Adrenal gland (tissue), 12 donors: ENCODE data around the gene PCBD2. TPM values are rescaled to one million over a fixed set of nuclear protein-coding genes. Genes with fewer than 3 reads are reported as not detected.

Source experiments
- DNase-seq, 7 donors: peaks; one replicate each; pipeline ENCODE4 v3.0.0-alpha.2; 2019 to 2020
- H3K27ac ChIP-seq, 5 donors: fragments of 200-600 bp; sonication (generic) in 4 of 5; 1 replicate in 3 of 5; 2 replicates in 2 of 5; pipeline versions ENCODE4 v1.5.1 to v1.8.0; 2016 to 2020; ENCODE audit warnings: mild to moderate bottlenecking in 1 of 5
- H3K27me3 ChIP-seq: fragments of 200-600 bp; 2 replicates; pipeline ENCODE4 v1.8.0; 2021
- H3K36me3 ChIP-seq, 2 donors: fragments of 200-600 bp; replicated peaks in 1 of 2; 1 replicate in 1 of 2; 2 replicates in 1 of 2; pipeline versions ENCODE4 v1.5.1 to v1.8.0; 2018 to 2022
- H3K4me1 ChIP-seq, 2 donors: fragments of 200-600 bp; replicated peaks in 1 of 2; 1 replicate in 1 of 2; 2 replicates in 1 of 2; pipeline versions ENCODE4 v1.5.1 to v1.8.0; 2018 to 2021
- H3K4me3 ChIP-seq, 4 donors: fragments of 200-600 bp; sonication (generic) in 3 of 4; one replicate each; pipeline ENCODE4 v1.5.1; 2016 to 2018
- H3K9me3 ChIP-seq, 3 donors: fragments of 200-600 bp; sonication (generic) in 1 of 3; replicated peaks in 1 of 3; 1 replicate in 2 of 3; 2 replicates in 1 of 3; pipeline versions ENCODE4 v1.5.1 to v1.8.0; 2016 to 2021
- POLR2A ChIP-seq, 2 donors: fragments of 450-650 bp; IDR thresholded peaks; one replicate each; pipeline ENCODE4 v1.6.1; 2017; ENCODE audit warnings: antibody characterized with exemption in 2 of 2, mild to moderate bottlenecking in 2 of 2, moderate library complexity in 1 of 2
- WGBS, 4 donors: extraction: QIAGEN DNeasy Blood & Tissue Kit in 2 of 4; methylation state at CpG; one replicate each; pipeline versions ENCODE4 v1.1.5 to v1.1.7; 2013 to 2017; 5-methylcytosine and 5-hydroxymethylcytosine counted together
- intact Hi-C, 2 donors: fragments of 100-400 bp; cut with DNase I; formaldehyde crosslinking; loops; one replicate each; pipeline versions ENCODE4 v1.14.1 to v1.15.0; 2022 to 2023
- polyA plus RNA-seq, 3 donors: library from polyadenylated mRNA; stranded (reverse); fragments of 200-250 nt in 2 of 3; fragments of 350-450 nt in 1 of 3; fragmentation: Illumina TruSeq in 1 of 3; extraction: RNeasy Lipid Tissue Mini Kit (QIAGEN cat#74804) in 1 of 3; gene quantifications; one replicate each; pipeline ENCODE4 v1.2.3, GENCODE V29; 2013 to 2014
- total RNA-seq, 9 donors: library from RNA; depleted of rRNA in 4 of 9; stranded (reverse); fragments of >200 nt in 4 of 9; fragments of 120-200 nt in 1 of 9; fragmentation: NEBNext Ultra II Directional in 1 of 9; extraction: Animal tissue kit (Norgen Biotek cat#: 25700) in 1 of 9; gene quantifications; one replicate each; pipeline versions ENCODE4 v1.1.0 to v1.2.4, GENCODE V29; 2013 to 2023
- TF ChIP-seq, protein P1 (sequence below), 6 experiments: fragments of 450-650 bp in 4 of 6; fragments of 200-600 bp in 2 of 6; sonication (generic) in 1 of 6; IDR thresholded peaks; 1 replicate in 5 of 6; 2 replicates in 1 of 6; pipeline versions ENCODE4 v1.5.1 to v1.8.0; 2016 to 2021; ENCODE audit warnings: antibody characterized with exemption in 6 of 6, mild to moderate bottlenecking in 2 of 6, moderate library complexity in 1 of 6
- donor health status: healthy with polysubstance abuse.
- donor health status: Bipolar disorder and iron deficiency.
- donor health status: DM: yes; HTN: yes; CAD: no.
- donor health status: DM: no; HTN: no; CAD: no.
- donor health status: DM: no; HTN: no; CAD: no.
- donor health status: DM: yes; HTN: yes; CAD: no.

The PCBD2 gene
- total and polyA plus RNA-seq, 12 donors: 3.9 to 19.5 (median 12.7) TPM

DNA sequence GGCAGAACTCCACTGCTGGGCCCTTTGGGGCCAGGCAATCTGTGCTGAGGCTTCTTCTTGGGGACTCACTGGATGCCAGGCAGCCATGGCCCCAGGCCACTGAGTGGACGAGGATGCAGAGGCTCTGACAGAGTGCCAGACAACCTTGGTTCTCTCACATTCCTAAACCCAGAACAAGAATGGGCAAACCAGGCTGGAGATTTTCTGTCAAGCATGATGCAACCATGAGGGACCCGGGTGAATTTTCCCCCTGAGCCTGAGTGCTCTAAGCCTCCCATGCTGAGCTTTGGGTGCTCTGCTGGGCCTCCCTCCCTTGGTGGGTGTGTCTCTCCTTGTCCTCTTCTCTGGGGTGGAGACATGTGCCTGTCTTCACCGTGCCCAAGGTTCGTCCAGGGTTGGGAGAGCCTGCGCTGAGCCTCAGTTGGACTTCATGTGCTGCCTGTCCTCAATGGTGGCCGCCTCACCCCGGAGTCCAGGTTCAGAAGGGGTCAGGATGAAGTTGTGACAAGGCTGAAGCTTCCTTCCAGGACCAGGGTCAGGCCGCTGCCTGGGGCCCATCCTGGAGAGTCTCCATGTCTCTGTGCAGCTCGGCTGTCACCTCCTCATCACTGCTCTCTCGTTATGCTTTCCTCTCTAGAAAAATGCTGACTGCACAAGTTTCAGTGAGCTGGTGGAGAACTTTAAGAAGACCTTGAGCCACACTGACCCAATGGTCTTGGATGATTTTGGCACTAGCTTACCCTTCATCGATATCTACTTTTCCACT is 105.0 kb downstream of the PCBD2 start:
- Histone ChIP-seq H3K9me3 (no peaks in the 10 kb centered on the region), H3K27ac (no peak overlapping the region)
- 91 to 96% (median 93%) methylated on average over 8 to 11 of the region's 11 CpGs for WGBS, 4 donors

DNA sequence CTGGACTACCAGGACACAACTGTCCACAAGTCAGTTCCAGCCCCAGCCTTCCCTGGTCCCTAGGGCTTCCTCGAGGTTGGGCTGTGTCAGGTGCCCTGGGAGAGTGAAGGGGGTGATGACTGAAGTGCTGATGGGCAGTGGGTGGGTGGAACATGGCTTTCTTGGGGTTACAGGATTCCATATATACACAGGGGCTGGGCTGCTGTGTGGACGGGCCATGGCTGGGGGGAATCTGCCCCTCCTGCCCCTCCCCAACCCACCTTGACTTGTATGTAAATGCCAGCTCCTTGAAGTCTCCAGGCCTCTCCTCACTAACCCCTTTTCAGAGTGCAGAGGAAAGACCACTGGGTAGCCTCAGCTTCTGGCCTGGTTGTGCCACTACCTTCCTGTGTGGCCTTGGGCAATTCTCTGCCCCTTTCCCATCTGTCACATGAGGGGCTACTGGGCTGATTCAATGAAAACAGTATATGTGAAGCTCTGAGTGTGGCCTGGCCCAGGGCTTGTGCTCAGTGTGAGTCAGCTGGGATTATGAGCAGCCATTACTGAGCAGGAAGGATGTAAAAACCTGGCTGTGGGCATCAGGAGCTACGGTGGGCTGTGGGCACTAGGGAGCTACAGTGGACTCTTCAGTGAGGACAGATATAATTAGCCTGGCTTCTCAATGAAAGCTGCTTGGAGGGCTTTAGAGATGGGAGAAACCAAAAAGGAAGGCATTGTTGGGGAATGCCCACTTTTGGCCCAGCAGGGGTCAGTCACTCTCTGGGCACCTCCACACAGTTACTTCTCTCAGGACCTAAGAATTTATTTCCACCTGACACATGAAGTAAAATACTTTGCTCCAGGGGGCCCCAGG is 105.8 kb downstream of the PCBD2 start:
- no peaks in the 10 kb centered on the region for H3K36me3 ChIP-seq
- no peak for TF ChIP-seq POLR2A (IDR thresholded peaks at IDR 0.05)
- TF ChIP-seq, protein P1, sequence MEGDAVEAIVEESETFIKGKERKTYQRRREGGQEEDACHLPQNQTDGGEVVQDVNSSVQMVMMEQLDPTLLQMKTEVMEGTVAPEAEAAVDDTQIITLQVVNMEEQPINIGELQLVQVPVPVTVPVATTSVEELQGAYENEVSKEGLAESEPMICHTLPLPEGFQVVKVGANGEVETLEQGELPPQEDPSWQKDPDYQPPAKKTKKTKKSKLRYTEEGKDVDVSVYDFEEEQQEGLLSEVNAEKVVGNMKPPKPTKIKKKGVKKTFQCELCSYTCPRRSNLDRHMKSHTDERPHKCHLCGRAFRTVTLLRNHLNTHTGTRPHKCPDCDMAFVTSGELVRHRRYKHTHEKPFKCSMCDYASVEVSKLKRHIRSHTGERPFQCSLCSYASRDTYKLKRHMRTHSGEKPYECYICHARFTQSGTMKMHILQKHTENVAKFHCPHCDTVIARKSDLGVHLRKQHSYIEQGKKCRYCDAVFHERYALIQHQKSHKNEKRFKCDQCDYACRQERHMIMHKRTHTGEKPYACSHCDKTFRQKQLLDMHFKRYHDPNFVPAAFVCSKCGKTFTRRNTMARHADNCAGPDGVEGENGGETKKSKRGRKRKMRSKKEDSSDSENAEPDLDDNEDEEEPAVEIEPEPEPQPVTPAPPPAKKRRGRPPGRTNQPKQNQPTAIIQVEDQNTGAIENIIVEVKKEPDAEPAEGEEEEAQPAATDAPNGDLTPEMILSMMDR (IDR thresholded peaks at IDR 0.05): no peak
- intact Hi-C loops: no loop called here
- H3K4me1 ChIP-seq: no peaks in the 10 kb centered on the region
- no peak overlapping the region for H3K27ac ChIP-seq
- no peak overlapping the region for H3K4me3 ChIP-seq
- no peak for DNase-seq
- no peaks in the 10 kb centered on the region for H3K9me3 ChIP-seq
- 87 to 100% (median 93%) methylated on average over 3 of the region's 3 CpGs for WGBS, 4 donors
- H3K27me3 ChIP-seq: no peaks in the 10 kb centered on the region

More for the DNA sequence above, 105.0 kb downstream of the PCBD2 start:
- TF ChIP-seq, protein P1 (IDR thresholded peaks at IDR 0.05): no peak
- TF ChIP-seq POLR2A (IDR thresholded peaks at IDR 0.05): no peak
- DNase-seq: no peak
- intact Hi-C loops: no loop called here
- no peaks in the 10 kb centered on the region for H3K36me3 ChIP-seq
- H3K4me3 ChIP-seq: no peak overlapping the region
- H3K27me3 ChIP-seq: no peaks in the 10 kb centered on the region
- H3K4me1 ChIP-seq: no peaks in the 10 kb centered on the region

DNA sequence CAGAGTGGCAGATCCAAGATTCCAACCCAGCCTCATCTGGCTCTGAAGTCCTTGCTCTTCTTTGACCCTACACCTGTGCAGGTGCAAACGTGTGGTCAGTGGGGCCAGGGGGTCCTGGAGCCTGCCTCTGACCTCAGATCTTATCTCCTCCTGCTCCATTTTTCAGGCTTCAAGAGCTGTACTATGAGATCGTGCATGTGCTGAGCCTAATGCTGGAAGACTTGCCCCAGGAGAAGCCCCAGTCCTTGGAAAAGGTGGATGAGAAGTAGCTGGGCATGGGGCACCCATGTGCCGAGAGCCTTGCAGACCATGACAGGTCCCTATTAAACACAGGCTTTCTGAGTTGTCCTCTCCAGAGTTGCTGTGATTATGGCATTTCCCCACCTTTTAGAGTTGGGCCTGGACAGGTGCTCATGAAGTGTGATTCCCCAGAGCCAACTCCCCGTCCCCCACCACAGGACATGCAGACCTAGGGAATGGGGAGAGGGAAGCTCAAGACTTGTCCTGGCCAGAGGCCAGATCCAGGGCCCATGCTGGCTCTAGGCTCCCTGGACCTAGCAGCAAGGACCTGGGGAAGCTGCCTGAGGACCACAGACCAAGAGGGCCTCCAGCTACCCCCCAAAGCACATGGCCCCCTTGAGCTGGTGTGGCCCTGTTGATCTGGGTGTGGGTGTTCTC is 106.6 kb downstream of the PCBD2 start:
- H3K4me1 ChIP-seq: no peaks in the 10 kb centered on the region
- no peaks in the 10 kb centered on the region for H3K27me3 ChIP-seq
- no peak overlapping the region for H3K27ac ChIP-seq
- no peaks in the 10 kb centered on the region for H3K36me3 ChIP-seq
- DNase-seq: no peak
- TF ChIP-seq, protein P1 (IDR thresholded peaks at IDR 0.05): no peak
- no peak for TF ChIP-seq POLR2A (IDR thresholded peaks at IDR 0.05)
- no peak overlapping the region for H3K4me3 ChIP-seq
- WGBS, 4 donors: 81 to 94% (median 92%) methylated on average over 3 to 4 of the region's 4 CpGs
- no peaks in the 10 kb centered on the region for H3K9me3 ChIP-seq
- intact Hi-C loops: no loop called here

DNA sequence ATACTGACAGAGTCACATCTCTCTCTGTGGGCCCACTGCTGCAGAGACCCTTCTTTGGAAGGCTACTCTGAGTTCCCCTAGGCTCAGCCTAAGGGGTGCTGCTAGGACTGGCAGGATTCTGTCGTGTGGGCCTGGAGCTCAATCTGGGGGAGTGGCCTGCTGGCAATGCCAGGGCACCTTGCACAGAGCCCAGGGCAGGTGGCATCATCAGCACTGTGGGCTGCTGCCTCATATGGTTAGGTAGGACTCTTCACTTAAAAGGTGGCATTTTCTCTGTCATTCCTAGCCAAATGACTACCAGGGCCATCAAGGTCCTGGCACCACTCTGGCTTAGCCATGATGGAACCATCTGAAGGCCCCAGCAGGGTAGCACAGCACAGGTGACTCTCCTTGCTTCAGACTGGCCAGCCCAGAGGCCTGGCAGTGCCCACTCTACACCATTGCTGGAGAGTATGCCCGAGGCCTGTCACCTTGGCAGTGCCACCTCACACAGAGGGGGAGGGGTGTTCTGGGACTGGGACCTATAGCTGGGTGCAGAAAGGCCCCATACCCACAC is 107.2 kb downstream of the PCBD2 start:
- Histone ChIP-seq H3K4me1 (no peaks in the 10 kb centered on the region), H3K27ac (no peak overlapping the region), H3K27me3 (no peaks in the 10 kb centered on the region), H3K4me3 (no peak overlapping the region), H3K9me3 (no peaks in the 10 kb centered on the region), H3K36me3 (no peaks in the 10 kb centered on the region)
- DNase-seq: no peak
- TF ChIP-seq, protein P1 (IDR thresholded peaks at IDR 0.05): no peak
- no peak for TF ChIP-seq POLR2A (IDR thresholded peaks at IDR 0.05)
- WGBS, 4 donors: 70 to 100% (median 88%) methylated on average over 1 to 2 of the region's 2 CpGs
- intact Hi-C loops: no loop called here
